GM10847 (cell line): ENCODE data around the gene CEMIP.

ENCODE experiments used
- POLR2A ChIP-seq: IDR thresholded peaks from 2 replicates; pipeline ENCODE4 v1.6.1; 2011; ENCODE audit not compliant: insufficient read length; ENCODE audit errors: extremely low read depth

Gene CEMIP

DNA sequence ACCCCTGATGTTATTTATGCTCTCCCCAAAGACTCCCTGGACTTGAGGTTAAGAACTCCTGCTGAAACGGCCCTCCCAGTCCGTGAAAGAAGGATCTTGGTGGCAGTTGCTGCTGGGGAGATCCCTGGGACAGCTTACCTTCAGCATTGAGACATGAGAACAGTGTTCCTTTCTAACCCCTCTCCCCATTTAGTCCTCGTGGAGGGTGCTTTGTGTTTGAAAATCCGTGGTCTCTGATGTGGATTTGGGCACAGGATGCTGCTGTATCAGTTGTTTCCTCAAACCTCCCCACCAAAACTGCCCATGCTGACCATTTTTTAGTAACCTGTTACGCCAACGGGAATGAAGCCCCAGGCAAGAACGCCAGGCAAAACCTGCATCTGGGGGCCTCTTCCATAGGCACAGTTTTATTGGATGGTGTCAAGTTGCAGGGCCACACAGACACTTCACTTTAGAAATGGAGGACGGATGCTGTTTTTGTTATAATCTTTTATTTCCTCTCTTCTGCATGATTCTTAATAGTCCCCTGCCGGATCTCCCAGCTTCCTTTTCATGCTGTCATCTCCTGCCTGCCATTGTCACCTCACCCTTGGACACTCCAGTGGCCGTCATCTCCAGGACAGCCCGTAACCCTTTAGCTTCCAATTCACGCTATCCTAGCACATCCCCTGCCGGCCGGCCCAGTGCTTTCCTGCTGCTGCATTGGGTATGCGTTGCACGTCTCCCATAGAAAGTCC, 31.7 kb upstream of the CEMIP start:
- no peak for TF ChIP-seq POLR2A

GRCh38 chr15:80749589-80749988, 29.6 kb upstream of the CEMIP start:
- no peak for TF ChIP-seq POLR2A

DNA sequence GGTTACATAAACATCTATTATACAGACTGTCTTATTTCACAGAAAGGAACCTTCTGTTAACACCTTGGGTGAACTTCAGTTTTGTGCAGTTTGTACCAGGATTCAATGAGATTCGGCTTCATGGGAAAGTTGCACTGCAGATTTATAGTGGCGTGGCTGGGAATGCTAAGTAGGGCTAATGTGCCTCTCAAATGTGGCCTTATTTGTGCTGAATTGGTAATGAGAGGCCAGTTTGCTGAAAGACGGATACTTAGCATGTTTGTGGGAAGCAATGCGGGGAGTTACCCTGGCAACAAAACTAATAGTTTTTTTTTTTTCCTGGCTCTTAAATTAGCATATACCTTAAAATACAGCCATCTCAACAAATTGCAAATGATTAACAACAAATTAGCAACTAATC, 28.6 kb upstream of the CEMIP start:
- no peak for TF ChIP-seq POLR2A

DNA sequence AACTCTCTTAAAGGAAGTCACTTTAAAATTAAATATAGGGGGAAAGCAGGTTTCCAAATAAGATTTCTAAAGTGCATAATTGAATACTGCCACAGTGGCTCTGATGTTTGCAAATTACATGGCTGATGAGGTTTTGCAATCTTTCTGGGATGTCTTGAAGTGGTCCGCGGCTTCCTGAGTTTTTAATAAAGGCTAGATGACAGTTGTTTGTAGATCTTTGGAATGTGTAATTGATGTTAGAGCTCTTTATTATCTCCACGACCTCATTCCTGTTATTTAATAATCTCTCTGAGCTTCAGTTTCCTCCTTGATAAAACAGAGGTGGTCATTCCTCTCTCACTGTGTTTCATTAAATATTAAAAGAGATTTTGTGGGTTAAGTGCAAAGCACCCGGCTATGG, 27.0 kb upstream of the CEMIP start:
- no peak for TF ChIP-seq POLR2A

DNA sequence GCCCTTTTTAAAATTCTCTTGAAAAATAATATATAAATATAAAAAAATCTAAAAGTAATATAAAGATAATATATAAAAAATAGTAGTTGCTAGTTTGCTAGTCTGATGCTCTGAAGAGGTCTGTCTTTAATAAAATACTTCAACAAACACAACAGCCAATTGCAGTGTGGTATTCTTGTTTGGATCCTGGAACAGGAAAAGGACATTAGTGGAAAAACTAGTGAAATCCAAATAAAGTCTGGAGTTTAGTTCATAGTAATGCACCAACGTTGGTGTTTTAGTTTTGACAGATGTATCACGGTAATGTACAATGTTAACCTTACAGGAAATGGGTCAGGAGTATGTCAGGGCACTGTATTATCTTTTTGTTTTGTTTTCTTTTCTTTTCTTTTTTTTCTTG, 26.0 kb upstream of the CEMIP start:
- no peak for TF ChIP-seq POLR2A

GRCh38 chr15:80754014-80754413, 25.2 kb upstream of the CEMIP start:
- no peak for TF ChIP-seq POLR2A

- no peak for TF ChIP-seq POLR2A
These were observed 23.3 kb upstream of the CEMIP start for GRCh38 chr15:80755885-80756284.

DNA sequence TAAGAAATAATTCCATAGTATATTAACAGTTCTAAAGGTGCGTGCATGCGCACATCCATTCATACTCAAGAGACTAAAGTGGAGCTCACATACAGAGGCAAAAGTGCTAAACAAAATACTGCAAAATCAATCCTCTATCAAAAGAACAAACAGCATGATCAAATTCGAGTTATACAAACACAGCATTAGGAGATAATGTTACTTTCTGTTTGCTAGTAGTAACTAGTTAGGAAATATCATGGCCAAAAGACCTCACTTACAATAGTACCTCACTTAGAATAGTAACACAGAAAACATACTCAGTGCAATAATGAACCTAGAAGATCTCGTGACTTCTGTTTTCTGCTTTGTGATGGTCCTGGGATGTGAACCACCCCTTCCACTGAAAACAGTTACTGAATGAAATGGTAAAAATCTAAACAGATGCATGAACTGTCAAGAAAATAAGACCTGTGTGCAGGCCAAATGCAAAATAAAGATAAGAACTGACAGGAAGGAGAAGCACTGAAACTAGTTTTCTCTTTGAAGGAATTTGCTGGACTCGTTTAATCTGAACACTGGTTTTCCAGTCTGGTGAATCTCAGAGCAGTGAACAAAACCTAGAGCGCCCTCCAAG, 20.9 kb upstream of the CEMIP start:
- TF ChIP-seq POLR2A: no peak

DNA sequence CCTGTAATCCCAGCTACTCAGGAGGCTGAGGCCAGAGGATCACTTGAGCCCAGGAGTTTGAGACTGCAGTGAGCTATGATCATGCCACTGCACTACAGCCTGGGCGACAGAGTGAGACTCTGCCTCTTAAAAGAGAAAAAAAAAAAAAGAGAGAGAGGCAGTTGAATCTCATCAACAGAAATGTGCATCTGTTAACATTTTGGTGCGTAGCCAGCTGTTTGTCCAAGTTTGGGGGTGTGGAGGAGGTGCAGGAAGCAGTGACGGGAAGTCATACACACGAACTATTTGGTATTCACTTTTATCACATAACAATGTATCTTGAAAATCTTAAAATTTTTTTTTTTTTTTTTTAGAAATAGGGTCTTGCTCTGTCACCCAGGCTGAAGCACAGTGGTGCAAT, 18.2 kb upstream of the CEMIP start:
- TF ChIP-seq POLR2A: no peak

- TF ChIP-seq POLR2A: no peak
These were observed 17.4 kb upstream of the CEMIP start for GRCh38 chr15:80761754-80762153.

DNA sequence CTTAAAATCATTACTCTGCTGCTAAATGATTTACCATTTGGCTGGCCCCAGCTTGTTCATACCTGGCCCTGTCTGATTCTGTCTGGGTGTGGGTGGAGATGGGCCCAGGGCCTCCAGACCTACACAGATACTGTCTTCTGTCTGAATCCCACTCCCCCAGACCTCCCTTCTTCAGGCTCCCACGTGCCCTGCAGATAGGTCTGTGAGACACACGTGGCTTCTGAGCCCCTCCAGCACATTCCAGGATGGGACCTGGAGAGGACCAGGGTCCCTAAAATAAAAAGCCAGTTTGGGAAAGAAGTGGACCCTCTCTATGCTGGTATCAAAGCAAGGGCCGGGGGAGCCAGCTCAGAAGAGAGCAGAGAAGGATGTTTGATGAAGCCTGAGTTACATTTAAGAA, 14.6 kb upstream of the CEMIP start:
- TF ChIP-seq POLR2A: no peak

GRCh38 chr15:80766275-80766674, 12.9 kb upstream of the CEMIP start:
- no peak for TF ChIP-seq POLR2A

DNA sequence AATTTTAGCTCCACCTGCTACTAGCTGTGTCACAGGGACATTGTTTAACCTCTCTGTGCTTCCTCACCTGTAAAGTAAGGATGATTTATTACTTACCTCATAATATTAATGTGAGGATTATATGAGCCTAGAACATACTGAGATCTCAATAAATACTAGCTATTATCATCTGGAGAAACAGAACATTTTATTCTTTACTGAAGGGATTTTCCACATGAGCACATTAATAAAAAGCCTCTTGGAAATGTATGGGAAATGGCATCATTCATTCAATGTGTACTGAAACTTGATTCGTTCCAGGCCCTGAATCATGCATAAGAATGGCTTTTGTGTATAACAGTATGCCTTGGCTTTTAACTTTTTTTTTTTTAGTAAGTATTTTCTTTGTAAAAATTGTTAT, 11.0 kb upstream of the CEMIP start:
- no peak for TF ChIP-seq POLR2A

- TF ChIP-seq POLR2A: no peak
These were observed 9.9 kb upstream of the CEMIP start for GRCh38 chr15:80769153-80769828.

DNA sequence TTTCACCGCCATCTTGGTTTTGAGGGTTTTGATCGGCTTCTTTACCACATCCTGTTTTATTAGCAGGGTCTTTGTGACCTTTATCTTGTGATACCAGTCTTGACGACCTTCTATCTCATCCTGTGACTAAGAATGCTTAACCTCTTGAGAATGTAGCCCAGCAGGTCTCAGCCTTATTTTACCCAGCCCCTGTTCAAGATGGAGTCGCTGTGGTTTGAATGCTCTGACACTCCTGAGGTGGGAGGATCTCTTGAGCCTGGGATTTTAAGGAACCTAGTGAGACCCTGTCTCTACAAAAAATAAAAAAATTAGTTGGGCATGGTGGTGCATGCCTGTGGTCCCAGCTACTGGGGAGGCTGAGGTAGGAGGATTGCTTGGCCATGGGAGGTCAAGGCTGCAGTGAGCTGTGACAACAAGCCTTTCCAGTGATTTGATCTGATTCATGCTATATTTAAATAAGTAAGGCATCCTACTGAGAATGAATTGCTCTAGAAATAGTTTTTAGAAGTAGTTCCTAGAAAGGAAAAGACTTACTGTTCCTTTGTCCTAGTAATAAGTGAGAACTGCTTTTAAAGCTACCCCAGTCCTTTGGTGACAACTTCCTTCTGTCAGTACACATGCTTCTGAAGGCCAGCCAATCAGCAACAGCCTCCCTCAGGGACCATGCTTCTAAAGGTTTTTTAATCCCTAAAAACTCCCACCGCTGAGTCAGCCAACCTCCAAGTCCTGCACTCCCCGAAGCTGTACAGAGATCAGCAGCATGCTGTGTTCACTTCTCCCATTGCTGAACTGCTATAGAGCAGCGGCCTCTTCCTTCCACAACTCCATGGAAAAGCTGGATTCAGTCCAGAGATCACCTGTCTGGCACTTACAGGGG, 9.1 kb upstream of the CEMIP start:
- TF ChIP-seq POLR2A: no peak
